Suprapubic skin (tissue), 4 donors: ENCODE results near the gene DAGLA. TPM values are rescaled to one million over a fixed set of nuclear protein-coding genes. Genes with fewer than 3 reads are reported as not detected.

Experiments used
- DNase-seq, 2 donors: peaks; one replicate each; pipeline ENCODE4 v3.0.0-alpha.2; 2019; ENCODE audit warnings: low spot score in 2 of 2
- H3K27ac ChIP-seq: fragments of 200-600 bp; sonication (generic); one replicate; pipeline ENCODE4 v1.5.1; 2019
- H3K27me3 ChIP-seq: fragments of 200-600 bp; sonication (generic); one replicate; pipeline ENCODE4 v1.5.1; 2019
- H3K36me3 ChIP-seq: fragments of 200-600 bp; sonication (generic); one replicate; pipeline ENCODE4 v1.5.1; 2019
- H3K4me1 ChIP-seq: fragments of 200-600 bp; sonication (generic); one replicate; pipeline ENCODE4 v1.5.1; 2019
- H3K4me3 ChIP-seq: fragments of 200-600 bp; sonication (generic); one replicate; pipeline ENCODE4 v1.5.1; 2019; ENCODE audit warnings: mild to moderate bottlenecking
- H3K9me3 ChIP-seq: fragments of 200-600 bp; sonication (generic); one replicate; pipeline ENCODE4 v1.5.1; 2019
- EP300 ChIP-seq: sonication (generic); formaldehyde crosslinking; IDR thresholded peaks from one replicate; pipeline ENCODE4 v1.6.1; 2017; ENCODE audit warnings: antibody characterized with exemption
- POLR2A ChIP-seq, 2 donors: fragments of 450-650 bp; IDR thresholded peaks; one replicate each; pipeline ENCODE4 v1.6.1; 2017; ENCODE audit warnings: antibody characterized with exemption in 2 of 2, mild to moderate bottlenecking in 2 of 2, moderate library complexity in 2 of 2
- POLR2AphosphoS5 ChIP-seq, 3 donors: sonication (generic); formaldehyde crosslinking; IDR thresholded peaks; one replicate each; pipeline ENCODE4 v1.6.1; 2017; ENCODE audit warnings: antibody characterized with exemption in 3 of 3
- WGBS: methylation state at CpG from one replicate; pipeline ENCODE4 v1.1.5; 2018; 5-methylcytosine and 5-hydroxymethylcytosine counted together
- total RNA-seq, 4 donors: library from RNA; depleted of rRNA; stranded (reverse); fragments of >200 nt; gene quantifications; one replicate each; pipeline ENCODE4 v1.1.0, GENCODE V29; 2016
- TF ChIP-seq, protein P1 (sequence below), 2 donors: fragments of 200-600 bp in 1 of 2; fragments of 450-650 bp in 1 of 2; sonication (generic) in 1 of 2; IDR thresholded peaks; one replicate each; pipeline ENCODE4 v1.5.1; 2016 to 2019; ENCODE audit warnings: antibody characterized with exemption in 2 of 2, mild to moderate bottlenecking in 1 of 2, moderate library complexity in 1 of 2

Gene DAGLA
- total RNA-seq, 4 donors from 2014 or later = 0.64 to 1.2 (median 0.87) TPM

- no peaks in the 10 kb centered on the region for H3K36me3 ChIP-seq
- no peak for TF ChIP-seq POLR2AphosphoS5 (IDR thresholded peaks at IDR 0.05)
- no peak for TF ChIP-seq POLR2A (IDR thresholded peaks at IDR 0.05)
- TF ChIP-seq EP300 = no peak
- TF ChIP-seq, protein P1, sequence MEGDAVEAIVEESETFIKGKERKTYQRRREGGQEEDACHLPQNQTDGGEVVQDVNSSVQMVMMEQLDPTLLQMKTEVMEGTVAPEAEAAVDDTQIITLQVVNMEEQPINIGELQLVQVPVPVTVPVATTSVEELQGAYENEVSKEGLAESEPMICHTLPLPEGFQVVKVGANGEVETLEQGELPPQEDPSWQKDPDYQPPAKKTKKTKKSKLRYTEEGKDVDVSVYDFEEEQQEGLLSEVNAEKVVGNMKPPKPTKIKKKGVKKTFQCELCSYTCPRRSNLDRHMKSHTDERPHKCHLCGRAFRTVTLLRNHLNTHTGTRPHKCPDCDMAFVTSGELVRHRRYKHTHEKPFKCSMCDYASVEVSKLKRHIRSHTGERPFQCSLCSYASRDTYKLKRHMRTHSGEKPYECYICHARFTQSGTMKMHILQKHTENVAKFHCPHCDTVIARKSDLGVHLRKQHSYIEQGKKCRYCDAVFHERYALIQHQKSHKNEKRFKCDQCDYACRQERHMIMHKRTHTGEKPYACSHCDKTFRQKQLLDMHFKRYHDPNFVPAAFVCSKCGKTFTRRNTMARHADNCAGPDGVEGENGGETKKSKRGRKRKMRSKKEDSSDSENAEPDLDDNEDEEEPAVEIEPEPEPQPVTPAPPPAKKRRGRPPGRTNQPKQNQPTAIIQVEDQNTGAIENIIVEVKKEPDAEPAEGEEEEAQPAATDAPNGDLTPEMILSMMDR (IDR thresholded peaks at IDR 0.05) = no peak
- H3K4me3 ChIP-seq = no peak overlapping the region
- peaks cover 12% of the 10 kb centered on the region for H3K4me1 ChIP-seq
- no peaks in the 10 kb centered on the region for H3K27me3 ChIP-seq
- no peak for DNase-seq
- 60% methylated on average over 10 of the region's 10 CpGs for WGBS
- H3K9me3 ChIP-seq = no peaks in the 10 kb centered on the region
- H3K27ac ChIP-seq = no peak overlapping the region
Observed at GRCh38 chr11:61773356-61773755, 93.2 kb downstream of the DAGLA start.

DNA sequence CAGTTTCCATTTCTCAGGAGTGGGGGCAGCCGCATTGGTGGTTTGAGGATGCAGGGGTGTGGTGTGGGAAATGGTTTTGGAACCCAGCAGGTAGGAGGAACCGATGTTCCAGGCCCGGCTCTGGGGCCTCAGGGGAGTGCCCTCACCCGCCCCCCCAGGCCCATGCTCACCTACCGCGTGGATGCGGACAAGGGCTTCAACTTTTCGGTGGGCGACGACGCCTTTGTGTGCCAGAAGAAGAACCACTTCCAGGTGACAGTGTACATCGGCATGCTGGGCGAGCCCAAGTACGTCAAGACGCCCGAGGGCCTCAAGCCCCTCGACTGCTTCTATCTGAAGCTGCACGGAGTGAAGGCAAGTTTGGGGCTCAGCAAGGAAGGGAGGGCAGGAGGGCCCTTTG lies 93.6 kb downstream of the DAGLA start:
- TF ChIP-seq, protein P1 (IDR thresholded peaks at IDR 0.05) = no peak
- TF ChIP-seq EP300 (no peak), POLR2A (IDR thresholded peaks at IDR 0.05) (no peak), POLR2AphosphoS5 (IDR thresholded peaks at IDR 0.05) (no peak)
- Histone ChIP-seq H3K36me3 (no peaks in the 10 kb centered on the region), H3K4me3 (no peak overlapping the region), H3K4me1 (peaks cover 12% of the 10 kb centered on the region), H3K9me3 (no peaks in the 10 kb centered on the region), H3K27me3 (no peaks in the 10 kb centered on the region), H3K27ac (no peak overlapping the region)
- WGBS = 71% methylated on average over 18 of the region's 18 CpGs
- DNase-seq = no peak

GRCh38 chr11:61774411-61774810 lies 94.2 kb downstream of the DAGLA start:
- Histone ChIP-seq H3K9me3 (no peaks in the 10 kb centered on the region), H3K36me3 (no peaks in the 10 kb centered on the region), H3K27me3 (no peaks in the 10 kb centered on the region), H3K4me1 (peaks cover 12% of the 10 kb centered on the region), H3K27ac (no peak overlapping the region), H3K4me3 (no peak overlapping the region)
- DNase-seq = no peak
- TF ChIP-seq, protein P1 (IDR thresholded peaks at IDR 0.05) = no peak
- TF ChIP-seq EP300 = no peak
- no peak for TF ChIP-seq POLR2A (IDR thresholded peaks at IDR 0.05)
- TF ChIP-seq POLR2AphosphoS5 (IDR thresholded peaks at IDR 0.05) = no peak
- WGBS = 77% methylated on average over 12 of the region's 12 CpGs

GRCh38 chr11:61775106-61775505 lies 94.9 kb downstream of the DAGLA start:
- no peak for TF ChIP-seq POLR2AphosphoS5 (IDR thresholded peaks at IDR 0.05)
- TF ChIP-seq, protein P1 (IDR thresholded peaks at IDR 0.05) = no peak
- no peak for TF ChIP-seq EP300
- no peak for TF ChIP-seq POLR2A (IDR thresholded peaks at IDR 0.05)
- H3K4me1 ChIP-seq = peaks cover 12% of the 10 kb centered on the region
- no peak overlapping the region for H3K27ac ChIP-seq
- no peaks in the 10 kb centered on the region for H3K27me3 ChIP-seq
- no peak for DNase-seq
- no peaks in the 10 kb centered on the region for H3K36me3 ChIP-seq
- H3K9me3 ChIP-seq = no peaks in the 10 kb centered on the region
- H3K4me3 ChIP-seq = no peak overlapping the region
- WGBS = 91% methylated on average over 6 of the region's 6 CpGs

- no peaks in the 10 kb centered on the region for H3K27me3 ChIP-seq
- TF ChIP-seq POLR2AphosphoS5 (IDR thresholded peaks at IDR 0.05) (no peak), POLR2A (IDR thresholded peaks at IDR 0.05) (no peak), EP300 (no peak)
- TF ChIP-seq, protein P1 (IDR thresholded peaks at IDR 0.05) = no peak
Observed at GRCh38 chr11:61775606-61776554, 95.7 kb downstream of the DAGLA start.

More at GRCh38 chr11:61775606-61776554, 95.7 kb downstream of the DAGLA start:
- Histone ChIP-seq H3K9me3 (no peaks in the 10 kb centered on the region), H3K4me1 (peaks cover 12% of the 10 kb centered on the region), H3K36me3 (no peaks in the 10 kb centered on the region), H3K27ac (no peak overlapping the region), H3K4me3 (no peak overlapping the region)
- 73% methylated on average over 7 of the region's 20 CpGs for WGBS
- DNase-seq = no peak
